ENCODE data around the gene ZNF324B.
"Not testable (repeated sequence)": the region's sequence is repeated elsewhere in the genome, so short reads cannot be mapped to it uniquely, and the experiment has no call there.

The ZNF324B gene

DNA sequence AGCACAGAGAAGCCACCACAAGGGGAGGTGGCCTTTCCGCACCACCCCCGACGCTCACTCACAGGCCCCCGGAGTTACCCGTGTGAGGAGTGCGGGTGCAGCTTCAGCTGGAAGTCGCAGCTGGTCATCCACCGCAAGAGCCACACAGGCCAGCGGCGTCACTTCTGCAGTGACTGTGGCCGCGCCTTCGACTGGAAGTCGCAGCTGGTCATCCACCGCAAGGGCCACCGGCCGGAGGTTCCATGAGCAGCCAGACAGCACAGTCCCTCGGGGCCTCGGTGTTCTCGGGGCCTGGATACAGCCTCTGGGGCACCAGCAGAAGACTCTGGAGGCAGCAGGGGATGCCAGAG, 29.0 kb downstream of the ZNF324B start:
- DNase-seq (ENCODE audit: low spot score): no peak

DNA sequence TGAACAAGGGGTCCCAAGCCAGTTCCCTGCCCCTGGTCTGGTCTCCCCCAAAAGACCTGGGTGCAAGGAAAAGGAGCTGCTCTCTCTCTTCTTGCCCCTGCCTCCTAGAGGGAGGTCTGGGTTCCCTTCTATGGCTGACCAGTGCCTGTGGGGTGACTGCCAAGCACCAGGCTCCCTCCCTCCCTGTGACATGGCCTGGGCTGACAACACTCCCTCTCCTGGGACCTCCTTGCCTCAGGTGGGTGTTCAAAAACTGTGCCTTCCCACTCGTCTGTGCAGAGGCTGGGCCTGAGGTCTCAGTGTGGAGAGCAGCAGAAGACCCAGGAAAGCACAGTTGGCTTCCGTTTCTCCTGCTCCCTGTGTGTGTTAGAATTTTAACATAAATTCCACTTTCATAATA, 29.4 kb downstream of the ZNF324B start:
- DNase-seq (ENCODE audit: low spot score): no peak

DNA sequence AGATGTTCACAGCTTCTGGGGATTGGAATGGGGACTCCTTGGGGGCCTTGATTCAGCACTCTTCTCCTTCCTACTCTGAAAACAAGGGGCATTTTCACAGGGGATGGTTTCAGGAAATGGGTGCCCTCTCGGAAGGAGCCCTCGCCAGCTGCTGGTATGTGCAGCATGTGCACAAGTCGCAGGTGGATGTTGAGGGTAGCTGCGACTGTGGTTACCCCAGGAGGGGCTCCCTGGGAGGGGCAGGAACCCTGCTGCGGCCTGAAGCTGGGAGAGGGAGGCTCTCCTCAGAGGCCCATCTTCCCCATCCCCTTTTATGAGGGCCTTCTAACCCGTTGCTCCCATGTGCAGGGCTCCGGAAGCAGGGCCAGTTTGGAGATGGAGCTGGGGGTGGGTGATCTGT, 30.9 kb downstream of the ZNF324B start:
- DNase-seq (ENCODE audit: low spot score): no peak

DNA sequence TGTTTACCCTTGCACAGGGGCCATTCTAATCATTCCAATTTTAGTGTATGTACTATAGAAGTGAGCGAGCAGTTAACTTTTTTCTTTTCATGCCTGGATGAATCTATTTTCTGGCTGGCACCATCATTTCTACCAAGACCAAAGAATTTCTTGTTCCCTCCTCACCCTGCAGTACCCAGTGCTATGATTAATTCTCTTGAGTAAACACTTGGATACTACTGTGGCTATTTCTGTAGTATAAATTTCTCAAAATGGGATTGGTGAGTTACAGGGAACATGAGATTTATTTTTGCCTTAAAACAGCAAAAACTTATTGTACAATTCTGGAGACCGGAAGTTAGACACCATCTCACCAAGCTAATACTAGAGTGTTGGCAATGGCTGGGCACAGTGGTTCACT, 32.4 kb downstream of the ZNF324B start:
- DNase-seq (ENCODE audit: low spot score): no peak

DNA sequence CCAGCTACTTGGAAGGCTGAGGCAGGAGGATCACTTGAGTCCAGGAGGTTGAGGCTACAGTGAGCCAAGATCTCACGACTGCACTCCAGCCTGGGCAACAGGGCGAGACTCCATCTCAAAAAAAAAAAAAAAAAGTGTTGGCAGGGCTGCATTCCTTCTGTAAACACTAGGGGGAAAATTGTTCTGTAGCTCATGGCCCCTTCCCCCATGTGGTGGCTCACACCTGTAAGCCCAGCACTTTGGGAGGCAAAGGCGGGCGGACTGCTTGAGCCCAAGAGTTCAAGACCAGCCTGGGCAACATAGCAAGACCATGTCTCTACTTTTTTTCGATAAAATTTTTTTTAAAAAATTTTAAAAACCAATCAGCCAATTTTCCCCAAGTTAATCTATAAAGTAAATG, 32.9 kb downstream of the ZNF324B start:
- not testable (repeated sequence) for DNase-seq (ENCODE audit: low spot score)

DNA sequence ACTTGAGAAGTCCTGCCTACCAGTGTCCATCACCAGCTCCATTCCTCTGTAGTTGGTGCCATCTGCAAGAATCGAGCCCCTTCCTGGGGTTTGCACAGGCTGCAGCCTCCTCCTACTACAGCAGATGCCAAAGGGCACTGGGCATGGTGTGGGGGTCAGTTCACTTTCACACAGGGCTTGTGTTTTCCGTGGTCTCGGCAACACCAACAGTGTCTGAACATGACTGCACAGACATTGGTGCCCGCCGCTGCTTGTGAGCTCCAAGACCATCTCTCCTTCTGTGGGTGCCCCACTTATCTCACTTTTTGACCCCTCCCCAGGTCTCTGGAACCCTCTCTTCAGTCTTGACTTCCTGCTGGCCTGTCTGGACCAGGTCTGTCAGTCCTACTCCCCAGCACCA, 40.0 kb downstream of the ZNF324B start:
- no peak for DNase-seq (ENCODE audit: low spot score)

DNA sequence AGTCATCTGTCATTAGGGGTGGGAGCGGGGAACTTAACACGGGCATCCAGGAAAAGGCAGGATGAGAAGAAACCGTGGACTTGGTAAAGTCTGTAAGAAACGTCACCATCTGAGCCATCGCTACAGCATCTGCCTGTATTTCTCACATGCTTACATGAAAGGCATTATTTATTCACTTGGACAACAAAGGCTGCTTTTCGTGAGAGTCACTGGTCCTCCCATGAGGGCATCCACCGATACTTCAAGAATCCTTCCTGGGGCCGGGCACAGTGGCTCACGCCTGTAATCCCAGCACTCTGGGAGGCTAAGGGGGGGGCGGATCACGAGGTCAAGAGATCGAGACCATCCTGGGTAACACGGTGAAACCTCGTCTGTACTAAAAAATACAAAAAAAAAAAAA, 40.8 kb downstream of the ZNF324B start:
- no peak for DNase-seq (ENCODE audit: low spot score)

DNA sequence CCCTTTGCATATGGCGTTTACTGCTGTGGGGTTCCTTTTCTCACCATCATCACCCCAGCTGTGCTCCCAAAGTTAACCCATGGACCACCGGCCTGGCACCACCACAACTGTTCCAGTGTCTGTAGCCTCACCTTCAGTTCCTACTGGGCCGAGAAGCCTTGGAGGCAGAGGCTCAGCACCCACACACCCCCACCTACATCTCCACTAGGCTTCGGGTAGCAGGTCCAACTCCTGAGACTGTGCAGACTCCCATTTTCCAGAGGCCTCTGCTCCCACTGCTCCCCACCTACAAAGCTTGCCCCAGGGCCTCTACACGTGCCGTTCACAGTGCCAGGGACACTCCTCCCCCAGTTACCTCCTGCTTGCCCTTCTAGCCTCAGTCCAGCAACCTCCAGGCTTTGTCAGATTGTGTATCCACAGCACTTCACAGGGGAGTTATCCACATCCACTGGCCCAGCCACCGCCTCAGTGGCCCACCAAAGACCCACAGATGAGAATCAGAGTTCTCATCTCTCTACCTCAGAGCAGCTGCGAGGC, 46.3 kb downstream of the ZNF324B start:
- DNase-seq (ENCODE audit: low spot score): no peak

DNA sequence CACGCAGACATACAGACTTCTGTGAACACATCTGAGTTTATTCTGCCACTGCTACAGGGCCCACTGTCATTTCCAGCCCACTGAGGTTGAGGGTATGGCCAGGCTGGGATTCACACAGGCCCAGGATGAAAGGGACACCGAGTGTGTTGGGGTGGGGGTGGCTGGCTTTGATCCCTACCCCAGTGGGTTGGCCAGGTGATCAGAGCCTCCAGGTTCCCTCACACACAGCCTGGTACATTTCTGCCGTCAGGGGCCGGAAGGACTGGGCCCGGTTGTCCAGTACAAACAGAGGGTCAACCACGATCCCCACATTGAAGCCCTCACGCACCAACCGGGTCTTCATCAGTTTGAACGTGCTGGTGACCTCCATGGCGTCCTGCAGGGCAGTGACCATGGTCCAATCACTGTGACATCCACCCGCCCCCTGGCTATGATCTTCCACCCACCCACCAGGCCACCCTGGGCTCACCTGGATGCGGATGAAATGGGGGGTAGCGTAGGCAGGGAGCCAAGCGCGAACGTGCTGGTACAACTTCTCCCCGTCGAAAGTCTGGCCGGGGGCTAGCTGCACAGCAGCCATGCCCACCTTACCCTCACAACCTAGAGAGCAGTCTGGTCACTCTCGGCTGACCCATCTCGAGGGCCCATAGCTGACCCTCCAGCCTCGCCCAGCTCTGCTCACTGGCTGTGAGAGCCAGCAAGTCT, 47.0 kb downstream of the ZNF324B start:
- DNase-seq (ENCODE audit: low spot score): no peak

DNA sequence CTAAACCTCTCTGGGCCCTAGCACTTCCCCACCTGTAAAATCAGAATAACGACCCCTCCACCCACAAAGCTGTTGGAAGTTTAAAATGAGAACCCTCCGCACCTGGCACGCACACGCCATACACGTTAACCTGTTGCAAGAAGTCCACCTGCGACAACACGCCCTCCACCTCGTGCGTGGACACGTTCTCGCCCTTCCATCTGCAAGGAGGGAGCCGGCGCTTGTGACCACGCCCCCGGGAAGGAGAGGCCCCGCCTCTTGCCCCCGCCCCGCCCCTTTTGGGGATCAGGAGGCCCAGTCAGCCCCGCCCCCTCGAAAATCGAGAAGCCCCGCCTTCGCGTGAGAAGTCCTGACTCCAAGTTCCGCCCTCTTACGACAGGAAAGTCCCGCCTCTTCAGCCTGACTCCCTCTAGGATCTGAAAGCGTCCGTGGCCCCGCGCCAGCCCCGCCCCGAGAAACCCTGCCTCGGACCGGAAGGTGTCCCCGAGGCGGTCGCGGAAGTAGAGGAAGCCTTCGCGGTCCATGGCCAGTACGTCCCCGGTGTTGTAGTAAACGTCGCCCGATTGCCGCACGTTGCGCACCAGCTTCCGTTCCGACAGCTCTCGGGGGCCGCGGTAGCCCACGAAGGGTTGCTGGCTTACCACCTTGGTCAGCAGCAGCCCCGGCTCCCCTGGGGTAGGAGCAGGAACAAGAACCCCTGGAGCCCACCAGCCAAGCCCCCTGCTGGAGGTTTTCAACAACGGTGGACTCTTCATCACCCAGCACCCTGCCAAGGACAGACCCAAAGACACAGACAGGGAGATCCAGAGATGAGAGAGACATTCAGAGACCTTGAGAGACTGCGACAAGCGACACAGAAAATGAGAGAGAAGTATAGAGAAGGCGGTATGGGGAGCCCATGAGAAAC, 47.9 kb downstream of the ZNF324B start:
- DNase-seq (ENCODE audit: low spot score): peak; percentile 97

DNA sequence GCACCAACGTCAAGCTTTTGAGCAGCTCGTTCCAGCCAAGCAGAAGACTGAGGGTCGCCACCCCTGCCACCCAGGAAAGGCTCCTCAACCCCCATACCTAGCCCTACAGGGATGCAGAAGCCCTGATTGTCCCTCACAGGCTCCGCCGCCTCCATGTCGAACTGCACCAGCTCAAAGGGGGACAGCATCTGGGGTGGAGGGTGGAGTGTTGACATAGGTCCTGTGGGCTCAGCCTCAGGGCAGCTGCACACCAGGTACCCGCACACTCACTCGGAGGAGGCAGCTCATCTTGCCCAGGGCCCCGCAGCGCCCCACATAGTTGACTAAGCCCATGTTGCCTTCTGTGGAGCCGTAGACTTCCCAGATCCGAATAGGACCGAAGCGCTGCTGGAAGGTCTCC, 48.8 kb downstream of the ZNF324B start:
- no peak for DNase-seq (ENCODE audit: low spot score)

Measured in AG08396 (cell line).